Upper lobe of left lung (tissue), 6 donors: ENCODE results near the gene HOMER2. TPM values are rescaled to one million over a fixed set of nuclear protein-coding genes. Genes with fewer than 3 reads are reported as not detected.

Source experiments
- ATAC-seq, 2 donors: fragments of 200-7000 bp; cut with Tn5 transposase; one replicate each; pipeline ENCODE4 v1.9.1; 2022; ENCODE audit warnings: mild to moderate bottlenecking in 2 of 2, moderate library complexity in 2 of 2; ENCODE audit not compliant: low FRiP score in 2 of 2
- DNase-seq, 2 donors: peaks; one replicate each; pipeline ENCODE4 v3.0.0-alpha.2; 2019 to 2020
- H3K27ac ChIP-seq, 4 donors: fragments of 200-600 bp; sonication (generic); one replicate each; pipeline ENCODE4 v1.5.1; 2016 to 2019
- H3K27me3 ChIP-seq, 4 donors: fragments of 200-600 bp; sonication (generic); one replicate each; pipeline ENCODE4 v1.5.1; 2017 to 2019
- H3K36me3 ChIP-seq, 4 donors: fragments of 200-600 bp; sonication (generic); one replicate each; pipeline ENCODE4 v1.5.1; 2016 to 2019
- H3K4me1 ChIP-seq, 4 donors: fragments of 200-600 bp; sonication (generic); one replicate each; pipeline ENCODE4 v1.5.1; 2018 to 2019
- H3K4me3 ChIP-seq, 4 donors: fragments of 200-600 bp; sonication (generic); one replicate each; pipeline ENCODE4 v1.5.1; 2017 to 2019; ENCODE audit warnings: mild to moderate bottlenecking in 2 of 4, moderate library complexity in 1 of 4
- H3K9me3 ChIP-seq, 4 donors: fragments of 200-600 bp; sonication (generic); one replicate each; pipeline ENCODE4 v1.5.1; 2018 to 2019
- CTCF ChIP-seq, 6 experiments: fragments of 450-650 bp in 4 of 6; fragments of 200-600 bp in 2 of 6; sonication (generic) in 2 of 6; IDR thresholded peaks; one replicate each; pipeline ENCODE4 v1.5.1; 2016 to 2019; ENCODE audit warnings: antibody characterized with exemption in 6 of 6
- EP300 ChIP-seq, 4 donors: sonication (generic); formaldehyde crosslinking; IDR thresholded peaks; one replicate each; pipeline ENCODE4 v1.5.1; 2017; ENCODE audit warnings: antibody characterized with exemption in 4 of 4, control low read depth in 2 of 4
- POLR2A ChIP-seq, 4 donors: fragments of 450-650 bp; IDR thresholded peaks; one replicate each; pipeline ENCODE4 v1.5.1; 2016 to 2017; ENCODE audit warnings: antibody characterized with exemption in 4 of 4, mild to moderate bottlenecking in 2 of 4
- POLR2AphosphoS5 ChIP-seq, 2 donors: sonication (generic); formaldehyde crosslinking; IDR thresholded peaks; one replicate each; pipeline ENCODE4 v1.5.1; 2017; ENCODE audit warnings: antibody characterized with exemption in 2 of 2
- WGBS, 2 donors: methylation state at CpG; one replicate each; pipeline ENCODE4 v1.1.5; 2017 to 2018; 5-methylcytosine and 5-hydroxymethylcytosine counted together
- total RNA-seq, 6 donors: library from RNA; depleted of rRNA in 4 of 6; stranded (reverse); fragments of >200 nt in 4 of 6; gene quantifications; one replicate each; pipeline versions ENCODE4 v1.1.0 to v1.2.1, GENCODE V29; 2016 to 2021
- donor health status: DM: no; HTN: no; CAD: no; lungs with moderate emphysema.
- donor health status: DM: no; HTN: yes; CAD: no; lungs with severe emphysema.

HOMER2 gene
- total RNA-seq, 6 donors from 2014 or later = 11.3 to 76.5 (median 26.5) TPM

GRCh38 chr15:82934100-82934880 is 18.2 kb downstream of the HOMER2 start:
- Histone ChIP-seq H3K27me3 (no peaks in the 10 kb centered on the region), H3K4me1 (no peaks in the 10 kb centered on the region), H3K36me3 (no peaks in the 10 kb centered on the region), H3K9me3 (no peaks in the 10 kb centered on the region), H3K27ac (no peak overlapping the region), H3K4me3 (no peak overlapping the region)
- ATAC-seq (no peak), DNase-seq (no peak)
- TF ChIP-seq EP300 (IDR thresholded peaks at IDR 0.05) (no peak), POLR2AphosphoS5 (IDR thresholded peaks at IDR 0.05) (no peak), CTCF (IDR thresholded peaks at IDR 0.05) (no peak), POLR2A (IDR thresholded peaks at IDR 0.05) (no peak)
- 84 to 85% methylated on average over 15 of the region's 15 CpGs for WGBS, 2 donors

GRCh38 chr15:82933576-82933975 is 18.9 kb downstream of the HOMER2 start:
- H3K4me1 ChIP-seq = no peaks in the 10 kb centered on the region
- WGBS, 2 donors = 94 to 95% methylated on average over 6 of the region's 6 CpGs
- H3K27me3 ChIP-seq = no peaks in the 10 kb centered on the region
- H3K4me3 ChIP-seq = no peak overlapping the region
- no peak overlapping the region for H3K27ac ChIP-seq
- H3K9me3 ChIP-seq = no peaks in the 10 kb centered on the region
- DNase-seq (no peak), ATAC-seq (no peak)
- no peak for TF ChIP-seq POLR2A (IDR thresholded peaks at IDR 0.05)
- no peak for TF ChIP-seq EP300 (IDR thresholded peaks at IDR 0.05)
- no peak for TF ChIP-seq POLR2AphosphoS5 (IDR thresholded peaks at IDR 0.05)
- no peak for TF ChIP-seq CTCF (IDR thresholded peaks at IDR 0.05)
- H3K36me3 ChIP-seq = no peaks in the 10 kb centered on the region

- Histone ChIP-seq H3K36me3 (no peaks in the 10 kb centered on the region), H3K4me1 (no peaks in the 10 kb centered on the region), H3K9me3 (no peaks in the 10 kb centered on the region), H3K4me3 (no peak overlapping the region), H3K27me3 (no peaks in the 10 kb centered on the region), H3K27ac (no peak overlapping the region)
- TF ChIP-seq POLR2A (IDR thresholded peaks at IDR 0.05) (no peak), EP300 (IDR thresholded peaks at IDR 0.05) (no peak), CTCF (IDR thresholded peaks at IDR 0.05) (no peak), POLR2AphosphoS5 (IDR thresholded peaks at IDR 0.05) (no peak)
- 83 to 87% methylated on average over 3 of the region's 3 CpGs for WGBS, 2 donors
- DNase-seq = no peak
- no peak for ATAC-seq
Measured at GRCh38 chr15:82931221-82931620, 21.3 kb downstream of the HOMER2 start.

GRCh38 chr15:82930461-82930860 is 22.1 kb downstream of the HOMER2 start:
- Histone ChIP-seq H3K27me3 (no peaks in the 10 kb centered on the region), H3K27ac (no peak overlapping the region), H3K36me3 (no peaks in the 10 kb centered on the region), H3K4me1 (no peaks in the 10 kb centered on the region), H3K9me3 (no peaks in the 10 kb centered on the region), H3K4me3 (no peak overlapping the region)
- no peak for ATAC-seq
- DNase-seq = no peak
- 95% methylated on average over 2 of the region's 2 CpGs for WGBS, 2 donors
- TF ChIP-seq EP300 (IDR thresholded peaks at IDR 0.05) (no peak), POLR2AphosphoS5 (IDR thresholded peaks at IDR 0.05) (no peak), CTCF (IDR thresholded peaks at IDR 0.05) (no peak), POLR2A (IDR thresholded peaks at IDR 0.05) (no peak)

- WGBS, 2 donors = 72 to 84% methylated on average over 2 of the region's 2 CpGs
- no peak for ATAC-seq
- Histone ChIP-seq H3K27me3 (no peaks in the 10 kb centered on the region), H3K36me3 (no peaks in the 10 kb centered on the region), H3K4me3 (no peak overlapping the region), H3K9me3 (no peaks in the 10 kb centered on the region), H3K27ac (no peak overlapping the region), H3K4me1 (no peaks in the 10 kb centered on the region)
- TF ChIP-seq POLR2A (IDR thresholded peaks at IDR 0.05) = no peak
- TF ChIP-seq CTCF (IDR thresholded peaks at IDR 0.05) = no peak
- no peak for TF ChIP-seq EP300 (IDR thresholded peaks at IDR 0.05)
- DNase-seq = no peak
Measured at GRCh38 chr15:82928711-82929110, 23.8 kb downstream of the HOMER2 start.
